Neural progenitor cell (in vitro differentiated cells): ENCODE measurements around the gene STIL. TPM values are rescaled to one million over a fixed set of nuclear protein-coding genes. Genes with fewer than 3 reads are reported as not detected.
"Not testable (repeated sequence)": the region's sequence is repeated elsewhere in the genome, so short reads cannot be mapped to it uniquely, and the experiment has no call there.

Experiments
- DNase-seq: peaks from one replicate; pipeline ENCODE4 v3.0.0-alpha.2; 2016; ENCODE audit warnings: low spot score
- H2AFZ ChIP-seq: fragments of 200-600 bp; sonication (generic); replicated peaks from 2 replicates; pipeline ENCODE4 v1.6.1; 2016; ENCODE audit warnings: antibody characterized with exemption
- H3F3A ChIP-seq: fragments of 200-600 bp; sonication (generic); 2 replicates; pipeline ENCODE4 v1.6.1; 2016; ENCODE audit warnings: antibody characterized with exemption, low read depth
- H3K27ac ChIP-seq: fragments of 200-600 bp; sonication (generic); 2 replicates; pipeline ENCODE4 v1.5.1; 2016; ENCODE audit warnings: mild to moderate bottlenecking
- H3K27me3 ChIP-seq: fragments of 200-600 bp; sonication (generic); 2 replicates; pipeline ENCODE4 v1.6.1; 2016; ENCODE audit warnings: mild to moderate bottlenecking, moderate library complexity
- H3K36me3 ChIP-seq: fragments of 200-600 bp; sonication (generic); 2 replicates; pipeline ENCODE4 v1.5.1; 2016
- H3K4me1 ChIP-seq: fragments of 200-600 bp; sonication (generic); 2 replicates; pipeline ENCODE4 v1.6.1; 2016; ENCODE audit warnings: mixed run types
- H3K4me2 ChIP-seq: fragments of 200-600 bp; sonication (generic); 2 replicates; pipeline ENCODE4 v1.6.1; 2016
- H3K4me3 ChIP-seq: fragments of 200-600 bp; sonication (generic); 2 replicates; pipeline ENCODE4 v1.5.1; 2016
- H3K79me2 ChIP-seq: fragments of 200-600 bp; sonication (generic); 2 replicates; pipeline ENCODE4 v1.6.1; 2016; ENCODE audit warnings: low read depth
- H3K9ac ChIP-seq: fragments of 200-600 bp; sonication (generic); 2 replicates; pipeline ENCODE4 v1.6.1; 2016
- H3K9me3 ChIP-seq: fragments of 200-600 bp; sonication (generic); 2 replicates; pipeline ENCODE4 v1.5.1; 2016; ENCODE audit warnings: low read depth
- H4K20me1 ChIP-seq: fragments of 200-600 bp; sonication (generic); 2 replicates; pipeline ENCODE4 v1.6.1; 2016; ENCODE audit warnings: low read depth
- H3K27ac Mint-ChIP-seq: 3 replicates; pipeline ENCODE4 v1.8.0; 2021; ENCODE audit warnings: mixed read lengths
- H3K27me3 Mint-ChIP-seq: 2 replicates; pipeline ENCODE4 v1.8.0; 2022; ENCODE audit warnings: low read depth, mild to moderate bottlenecking, inconsistent platforms, moderate library complexity, mixed read lengths; ENCODE audit not compliant: insufficient read depth
- H3K36me3 Mint-ChIP-seq: 3 replicates; pipeline ENCODE4 v1.8.0; 2021; ENCODE audit warnings: mixed read lengths
- H3K4me1 Mint-ChIP-seq: 3 replicates; pipeline ENCODE4 v1.8.0; 2021; ENCODE audit warnings: mixed read lengths
- H3K4me3 Mint-ChIP-seq: 3 replicates; pipeline ENCODE4 v1.8.0; 2021; ENCODE audit warnings: mild to moderate bottlenecking, moderate library complexity, mixed read lengths
- H3K9me3 Mint-ChIP-seq: 3 replicates; pipeline ENCODE4 v1.8.0; 2020; ENCODE audit warnings: mixed read lengths
- EZH2 ChIP-seq: fragments of 200-600 bp; sonication (generic); IDR thresholded peaks from 2 replicates; pipeline ENCODE4 v1.6.1; 2017; ENCODE audit warnings: antibody characterized with exemption, mild to moderate bottlenecking, moderate library complexity
- EZH2phosphoT487 ChIP-seq: fragments of 200-600 bp; sonication (generic); IDR thresholded peaks from 2 replicates; pipeline ENCODE4 v1.6.1; 2017; ENCODE audit warnings: antibody characterized with exemption
- total RNA-seq: library from RNA; depleted of rRNA; stranded (reverse); fragments of >200 nt; gene quantifications from 2 replicates; pipeline ENCODE4 v1.2.3, GENCODE V29; 2015; ENCODE audit warnings: low replicate concordance
- TF ChIP-seq, protein P1 (sequence below): fragments of 200-600 bp; sonication (generic); IDR thresholded peaks from 2 replicates; pipeline ENCODE4 v1.5.1; 2017; ENCODE audit warnings: antibody characterized with exemption, mild to moderate bottlenecking

Gene STIL
- total RNA-seq, 1 donor from 2014 or later: 59.0 TPM

DNA sequence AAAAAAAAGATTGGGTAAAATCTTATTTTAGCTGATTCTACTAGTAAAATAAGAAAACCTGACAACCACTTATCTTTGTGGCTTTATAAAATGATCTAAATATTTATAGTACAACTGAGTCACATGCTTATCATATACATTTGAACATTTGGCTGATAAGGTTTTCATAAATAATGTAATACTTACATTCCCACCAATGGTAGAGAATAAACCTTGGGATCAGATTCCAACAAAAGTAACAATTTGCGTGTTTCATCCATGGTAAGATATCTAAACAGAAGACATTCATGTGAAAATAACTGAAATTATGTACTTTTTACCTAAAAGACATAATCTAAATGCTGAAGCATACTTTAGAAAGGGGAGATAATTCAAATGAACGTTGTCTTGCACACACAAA, 18.4 kb downstream of the STIL start:
- H3K4me3 Mint-ChIP-seq: no peak overlapping the region
- H3K4me1 Mint-ChIP-seq: no peaks in the 10 kb centered on the region
- peaks cover 3% of the 10 kb centered on the region for H4K20me1 ChIP-seq
- no peak overlapping the region for H3K27ac Mint-ChIP-seq
- H3K9me3 ChIP-seq: no peaks in the 10 kb centered on the region
- no peak for DNase-seq
- H3F3A ChIP-seq: peaks cover 10% of the 10 kb centered on the region
- no peaks in the 10 kb centered on the region for H3K27me3 Mint-ChIP-seq
- H3K9ac ChIP-seq: no peak overlapping the region
- no peak for TF ChIP-seq EZH2phosphoT487
- TF ChIP-seq EZH2: no peak
- TF ChIP-seq, protein P1, sequence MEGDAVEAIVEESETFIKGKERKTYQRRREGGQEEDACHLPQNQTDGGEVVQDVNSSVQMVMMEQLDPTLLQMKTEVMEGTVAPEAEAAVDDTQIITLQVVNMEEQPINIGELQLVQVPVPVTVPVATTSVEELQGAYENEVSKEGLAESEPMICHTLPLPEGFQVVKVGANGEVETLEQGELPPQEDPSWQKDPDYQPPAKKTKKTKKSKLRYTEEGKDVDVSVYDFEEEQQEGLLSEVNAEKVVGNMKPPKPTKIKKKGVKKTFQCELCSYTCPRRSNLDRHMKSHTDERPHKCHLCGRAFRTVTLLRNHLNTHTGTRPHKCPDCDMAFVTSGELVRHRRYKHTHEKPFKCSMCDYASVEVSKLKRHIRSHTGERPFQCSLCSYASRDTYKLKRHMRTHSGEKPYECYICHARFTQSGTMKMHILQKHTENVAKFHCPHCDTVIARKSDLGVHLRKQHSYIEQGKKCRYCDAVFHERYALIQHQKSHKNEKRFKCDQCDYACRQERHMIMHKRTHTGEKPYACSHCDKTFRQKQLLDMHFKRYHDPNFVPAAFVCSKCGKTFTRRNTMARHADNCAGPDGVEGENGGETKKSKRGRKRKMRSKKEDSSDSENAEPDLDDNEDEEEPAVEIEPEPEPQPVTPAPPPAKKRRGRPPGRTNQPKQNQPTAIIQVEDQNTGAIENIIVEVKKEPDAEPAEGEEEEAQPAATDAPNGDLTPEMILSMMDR: no peak
- H3K27me3 ChIP-seq: no peaks in the 10 kb centered on the region
- H3K4me3 ChIP-seq: no peak overlapping the region
- no peaks in the 10 kb centered on the region for H3K79me2 ChIP-seq
- H3K27ac ChIP-seq: no peak overlapping the region
- no peak overlapping the region for H3K4me2 ChIP-seq
- H3K4me1 ChIP-seq: no peaks in the 10 kb centered on the region
- H2AFZ ChIP-seq: no peak overlapping the region
- peaks cover 21% of the 10 kb centered on the region for H3K36me3 ChIP-seq
- peaks cover 8% of the 10 kb centered on the region for H3K36me3 Mint-ChIP-seq
- no peaks in the 10 kb centered on the region for H3K9me3 Mint-ChIP-seq

DNA sequence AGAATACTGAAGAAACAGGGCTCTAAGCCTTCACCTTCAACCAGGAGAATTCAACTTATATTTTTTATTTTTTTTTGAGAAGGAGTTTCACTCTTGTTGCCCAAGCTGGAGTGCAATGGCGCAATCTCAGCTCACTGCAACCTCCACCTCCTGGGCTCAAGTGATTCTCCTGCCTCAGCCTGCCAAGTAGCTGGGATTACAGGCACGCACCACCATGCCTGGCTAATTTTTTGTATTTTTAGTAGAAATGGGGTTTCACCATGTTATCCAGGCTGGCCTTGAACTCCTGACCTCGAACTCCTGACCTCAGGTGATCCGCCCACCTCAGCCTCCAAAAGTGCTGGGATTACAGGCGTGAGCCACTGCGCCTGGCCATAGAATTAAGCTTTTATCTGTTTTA, 19.1 kb downstream of the STIL start:
- H4K20me1 ChIP-seq, H3K27me3 Mint-ChIP-seq, H3K4me3 Mint-ChIP-seq, H3K4me2 ChIP-seq, H3K79me2 ChIP-seq, H3K27ac Mint-ChIP-seq, H3K27me3 ChIP-seq, H2AFZ ChIP-seq, H3K9me3 ChIP-seq, H3F3A ChIP-seq, H3K9ac ChIP-seq, H3K4me1 Mint-ChIP-seq, H3K27ac ChIP-seq, H3K9me3 Mint-ChIP-seq, DNase-seq, H3K4me1 ChIP-seq, H3K4me3 ChIP-seq, H3K36me3 Mint-ChIP-seq: not testable (repeated sequence)
- peaks cover 21% of the 10 kb centered on the region for H3K36me3 ChIP-seq

DNA sequence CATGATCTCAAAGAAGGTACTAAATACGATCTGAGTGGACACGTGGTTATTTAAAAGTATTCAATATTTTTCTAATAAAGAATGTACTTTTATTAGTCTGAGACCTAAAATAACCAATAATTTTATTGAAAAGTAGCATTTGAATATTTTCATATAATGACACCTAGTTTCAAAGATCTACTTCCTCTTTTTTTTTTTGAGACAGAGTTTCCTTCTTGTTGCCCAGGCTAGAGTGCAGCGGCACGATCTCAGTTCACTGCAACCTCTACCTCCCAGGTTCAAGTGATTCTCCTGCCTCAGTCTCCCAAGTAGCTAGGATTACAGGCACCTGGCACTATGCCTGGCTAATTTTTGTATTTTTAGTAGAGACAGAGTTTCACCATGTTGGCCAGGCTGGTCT, 25.8 kb downstream of the STIL start:
- not testable (repeated sequence) for H3K9ac ChIP-seq, H3K9me3 Mint-ChIP-seq, H2AFZ ChIP-seq, H4K20me1 ChIP-seq, H3K27ac ChIP-seq, H3K27me3 Mint-ChIP-seq, H3K4me3 ChIP-seq, H3K4me3 Mint-ChIP-seq, DNase-seq, H3K79me2 ChIP-seq, H3F3A ChIP-seq, H3K9me3 ChIP-seq, H3K27me3 ChIP-seq, H3K27ac Mint-ChIP-seq, H3K4me1 Mint-ChIP-seq, H3K4me1 ChIP-seq, H3K4me2 ChIP-seq
- H3K36me3 ChIP-seq: peaks cover 12% of the 10 kb centered on the region
- peaks cover 14% of the 10 kb centered on the region for H3K36me3 Mint-ChIP-seq

DNA sequence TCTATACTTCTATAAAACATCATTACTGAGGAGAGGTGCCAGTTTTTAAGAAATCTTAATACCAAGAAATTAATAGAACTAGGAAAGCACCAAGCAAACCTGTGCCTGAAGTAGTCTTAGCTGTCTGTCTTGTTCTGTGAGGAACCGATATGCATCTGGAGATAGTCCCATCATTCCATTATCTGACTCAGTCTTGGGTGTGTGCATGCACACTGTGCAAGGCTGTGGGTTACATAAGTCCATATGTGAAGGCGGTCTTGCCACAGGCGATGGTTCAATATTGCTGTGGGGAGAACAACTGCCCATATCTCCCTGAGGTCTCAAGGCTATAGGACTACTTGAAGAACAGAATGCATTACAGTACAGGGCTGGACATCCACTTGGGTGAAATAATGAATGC, 33.8 kb downstream of the STIL start:
- Mint-ChIP-seq H3K4me3 (no peak overlapping the region), H3K27ac (no peak overlapping the region), H3K36me3 (peaks cover 17% of the 10 kb centered on the region), H3K9me3 (no peaks in the 10 kb centered on the region), H3K27me3 (no peaks in the 10 kb centered on the region), H3K4me1 (no peaks in the 10 kb centered on the region)
- H4K20me1 ChIP-seq: peaks cover 2% of the 10 kb centered on the region
- H3K4me2 ChIP-seq: no peak overlapping the region
- H3F3A ChIP-seq: peaks cover 10% of the 10 kb centered on the region
- no peak overlapping the region for H3K27ac ChIP-seq
- no peak overlapping the region for H2AFZ ChIP-seq
- no peaks in the 10 kb centered on the region for H3K4me1 ChIP-seq
- no peak for DNase-seq
- H3K27me3 ChIP-seq: no peaks in the 10 kb centered on the region
- TF ChIP-seq EZH2: no peak
- TF ChIP-seq, protein P1: no peak
- no peak for TF ChIP-seq EZH2phosphoT487
- peaks cover 13% of the 10 kb centered on the region for H3K36me3 ChIP-seq
- H3K9ac ChIP-seq: no peak overlapping the region
- H3K79me2 ChIP-seq: peaks cover 46% of the 10 kb centered on the region
- no peak overlapping the region for H3K4me3 ChIP-seq
- no peaks in the 10 kb centered on the region for H3K9me3 ChIP-seq
